Calu3 (cell line): ENCODE data around the gene MAP4K5. TPM values are rescaled to one million over a fixed set of nuclear protein-coding genes. Genes with fewer than 3 reads are reported as not detected.

Experiments used
- BruUV-seq: library from RNA; stranded (reverse); fragments of 400-500 nt; replicated peaks from 2 replicates; lab custom pipeline; 2021; lab: Mats Ljungman, UMichigan
- CTCF ChIA-PET: fragments of 300-600 bp; sonication (Branson Sonifier 250); formaldehyde crosslinking; loops from one replicate; lab custom pipeline; 2022; ENCODE audit warnings: antibody characterized with exemption; lab: Charles Lee
- DNase-seq: peaks from one replicate; pipeline ENCODE4 v3.0.0; 2022
- H3K27ac Mint-ChIP-seq: one replicate; pipeline ENCODE4 v1.8.0; 2022; ENCODE audit warnings: mixed read lengths; ENCODE audit not compliant: unreplicated experiment
- H3K27me3 Mint-ChIP-seq: one replicate; pipeline ENCODE4 v1.8.0; 2022; ENCODE audit warnings: mixed read lengths; ENCODE audit not compliant: unreplicated experiment
- H3K36me3 Mint-ChIP-seq: one replicate; pipeline ENCODE4 v1.8.0; 2022; ENCODE audit warnings: mild to moderate bottlenecking, moderate library complexity, mixed read lengths; ENCODE audit not compliant: insufficient read depth, unreplicated experiment
- H3K4me1 Mint-ChIP-seq: one replicate; pipeline ENCODE4 v1.8.0; 2022; ENCODE audit warnings: mild to moderate bottlenecking, low read depth, mixed read lengths; ENCODE audit not compliant: unreplicated experiment
- H3K4me3 Mint-ChIP-seq: one replicate; pipeline ENCODE4 v1.8.0; 2022; ENCODE audit warnings: mild to moderate bottlenecking, low read depth, moderate library complexity, mixed read lengths; ENCODE audit not compliant: unreplicated experiment
- H3K9me3 Mint-ChIP-seq: one replicate; pipeline ENCODE4 v1.8.0; 2022; ENCODE audit warnings: low read depth, mixed read lengths; ENCODE audit not compliant: unreplicated experiment
- CTCF ChIP-seq: fragments of 200-600 bp; IDR thresholded peaks from one replicate; pipeline ENCODE4 v1.8.0; 2022; ENCODE audit warnings: antibody characterized with exemption; ENCODE audit not compliant: unreplicated experiment
- intact Hi-C: fragments of 100-400 bp; cut with micrococcal nuclease; formaldehyde crosslinking; loops from one replicate; pipeline ENCODE4 v1.10.0; 2022; ENCODE audit not compliant: unreplicated experiment
- total RNA-seq: library from RNA; stranded (reverse); gene quantifications from 2 replicates; pipeline ENCODE4 v1.2.3, GENCODE V29; 2022

Gene MAP4K5
- total RNA-seq, 1 experiment from 2014 or later: 67.4 TPM

DNA sequence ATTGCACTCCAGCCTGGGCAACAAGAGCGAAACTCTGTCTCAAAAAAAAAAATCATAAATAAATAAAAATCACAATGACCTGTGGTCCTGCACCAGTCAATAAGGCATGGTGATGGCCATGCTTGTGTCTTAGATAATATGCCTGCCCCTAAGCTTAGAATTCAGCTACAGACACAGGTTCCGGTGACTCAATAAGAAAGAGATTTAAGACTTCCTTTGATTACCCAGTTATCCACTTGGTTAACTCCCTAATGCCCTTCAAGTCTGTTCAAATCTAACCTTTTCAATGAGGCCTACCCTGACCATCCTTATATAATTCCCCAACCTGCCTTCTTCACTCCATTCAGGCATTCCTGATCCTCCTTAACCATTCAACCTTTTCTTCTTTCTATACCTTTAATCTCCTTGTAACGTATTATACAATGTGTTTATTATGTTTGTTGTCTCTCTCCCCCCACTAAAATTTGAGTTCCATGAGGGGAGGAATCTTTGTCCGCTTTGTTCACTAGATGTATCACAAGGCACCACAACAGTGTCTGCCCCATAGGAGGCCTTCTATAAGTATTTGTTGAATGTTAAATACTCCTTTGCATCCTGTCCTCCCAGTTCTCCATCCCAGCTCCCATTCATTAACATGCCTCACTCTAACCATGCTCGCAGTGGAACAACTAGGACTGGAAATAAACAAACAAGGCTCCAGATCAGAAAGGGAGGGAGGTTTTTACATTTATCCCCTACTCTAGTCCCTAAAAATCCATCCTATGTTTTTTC lies 8.9 kb downstream of the MAP4K5 start:
- no peak overlapping the region for H3K4me3 Mint-ChIP-seq
- TF ChIP-seq CTCF: no peak
- no TSS peak for BruUV-seq
- no peaks in the 10 kb centered on the region for H3K9me3 Mint-ChIP-seq
- DNase-seq: no peak
- peak overlapping the region; percentile 12 for H3K27ac Mint-ChIP-seq
- no peaks in the 10 kb centered on the region for H3K27me3 Mint-ChIP-seq
- intact Hi-C loops: no loop called here
- peaks cover 4% of the 10 kb centered on the region for H3K36me3 Mint-ChIP-seq
- CTCF ChIA-PET: no interaction called here
- peaks cover 53% of the 10 kb centered on the region for H3K4me1 Mint-ChIP-seq

DNA sequence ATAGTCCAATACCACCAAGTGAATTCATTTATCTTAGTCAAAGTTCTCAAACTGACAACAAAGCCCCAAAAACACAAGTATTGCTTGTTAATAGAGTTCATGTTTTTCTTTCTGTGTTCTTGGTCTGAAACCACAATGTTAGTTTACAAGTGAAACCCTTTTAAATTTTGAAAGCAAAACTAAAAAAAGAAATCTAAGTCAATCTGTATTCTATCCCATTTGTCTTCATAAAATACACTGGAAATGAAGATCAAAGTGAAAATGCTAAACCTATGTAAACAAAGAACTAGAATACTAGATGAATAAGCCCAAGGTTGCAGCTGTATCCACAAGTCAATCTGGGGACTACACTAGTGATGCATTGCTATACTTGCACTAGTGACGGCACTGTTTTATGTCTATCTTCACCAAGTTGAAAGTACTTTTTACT lies 10.4 kb downstream of the MAP4K5 start:
- DNase-seq: no peak
- BruUV-seq: no TSS peak
- Mint-ChIP-seq H3K27ac (peak overlapping the region; percentile 72), H3K9me3 (no peaks in the 10 kb centered on the region), H3K36me3 (peaks cover 7% of the 10 kb centered on the region), H3K27me3 (no peaks in the 10 kb centered on the region), H3K4me3 (no peak overlapping the region), H3K4me1 (peaks cover 45% of the 10 kb centered on the region)
- CTCF ChIA-PET: interaction anchor here (1.1 kb wide), 1 partner anchor 204 kb away, joined by 3 read pairs; no protein-coding TSS in a partner anchor
- intact Hi-C loops: no loop called here
- TF ChIP-seq CTCF: no peak

- Mint-ChIP-seq H3K27me3 (no peaks in the 10 kb centered on the region), H3K36me3 (peaks cover 7% of the 10 kb centered on the region), H3K4me1 (peaks cover 41% of the 10 kb centered on the region), H3K9me3 (no peaks in the 10 kb centered on the region), H3K4me3 (peak overlapping the region; percentile 33), H3K27ac (peak overlapping the region; percentile 72)
- TF ChIP-seq CTCF: no peak
- CTCF ChIA-PET: interaction anchor here (1.1 kb wide), 1 partner anchor 203 kb away, joined by 3 read pairs; no protein-coding TSS in a partner anchor
- BruUV-seq: no TSS peak
- intact Hi-C loops: no loop called here
- peak; percentile 46 for DNase-seq
These were observed 11.2 kb downstream of the MAP4K5 start for GRCh38 chr14:50520947-50521815.

- TF ChIP-seq CTCF: no peak
- Mint-ChIP-seq H3K4me1 (peaks cover 4% of the 10 kb centered on the region), H3K27me3 (no peaks in the 10 kb centered on the region), H3K36me3 (peaks cover 7% of the 10 kb centered on the region), H3K4me3 (no peak overlapping the region), H3K9me3 (no peaks in the 10 kb centered on the region), H3K27ac (no peak overlapping the region)
- DNase-seq: no peak
- no TSS peak for BruUV-seq
- intact Hi-C loops: no loop called here
- CTCF ChIA-PET: interaction anchor here (0.6 kb wide), 1 partner anchor 832 kb away, joined by 11 read pairs; no protein-coding TSS in a partner anchor
These were observed 16.3 kb downstream of the MAP4K5 start for GRCh38 chr14:50516091-50516490.
